ENCODE measurements around the gene CLHC1. TPM values are rescaled to one million over a fixed set of nuclear protein-coding genes. Genes with fewer than 3 reads are reported as not detected.
"Not testable (repeated sequence)": the region's sequence is repeated elsewhere in the genome, so short reads cannot be mapped to it uniquely, and the experiment has no call there.

The CLHC1 gene
- total RNA-seq, 1 donor from 2014 or later, result 18.5 TPM

DNA sequence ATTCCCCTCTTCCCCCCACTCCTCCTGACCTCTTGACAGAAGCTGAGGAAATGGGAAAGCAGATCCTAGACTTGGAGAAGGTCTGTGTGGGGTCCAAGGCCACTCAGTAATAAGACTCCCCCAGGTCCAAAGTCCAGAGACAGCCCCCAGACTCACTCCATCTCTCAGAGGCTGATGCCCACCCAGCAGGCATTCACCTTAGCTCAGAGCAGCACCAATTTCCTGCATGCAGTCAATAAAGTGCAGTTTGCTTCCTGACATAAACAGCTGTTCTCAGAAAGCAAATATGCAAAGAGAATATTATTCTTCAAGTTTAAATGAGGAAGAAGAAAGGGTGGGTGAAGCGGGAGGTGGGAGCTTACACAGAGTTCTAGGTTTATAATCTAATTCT, 97.8 kb downstream of the CLHC1 start:
- no peak for DNase-seq

DNA sequence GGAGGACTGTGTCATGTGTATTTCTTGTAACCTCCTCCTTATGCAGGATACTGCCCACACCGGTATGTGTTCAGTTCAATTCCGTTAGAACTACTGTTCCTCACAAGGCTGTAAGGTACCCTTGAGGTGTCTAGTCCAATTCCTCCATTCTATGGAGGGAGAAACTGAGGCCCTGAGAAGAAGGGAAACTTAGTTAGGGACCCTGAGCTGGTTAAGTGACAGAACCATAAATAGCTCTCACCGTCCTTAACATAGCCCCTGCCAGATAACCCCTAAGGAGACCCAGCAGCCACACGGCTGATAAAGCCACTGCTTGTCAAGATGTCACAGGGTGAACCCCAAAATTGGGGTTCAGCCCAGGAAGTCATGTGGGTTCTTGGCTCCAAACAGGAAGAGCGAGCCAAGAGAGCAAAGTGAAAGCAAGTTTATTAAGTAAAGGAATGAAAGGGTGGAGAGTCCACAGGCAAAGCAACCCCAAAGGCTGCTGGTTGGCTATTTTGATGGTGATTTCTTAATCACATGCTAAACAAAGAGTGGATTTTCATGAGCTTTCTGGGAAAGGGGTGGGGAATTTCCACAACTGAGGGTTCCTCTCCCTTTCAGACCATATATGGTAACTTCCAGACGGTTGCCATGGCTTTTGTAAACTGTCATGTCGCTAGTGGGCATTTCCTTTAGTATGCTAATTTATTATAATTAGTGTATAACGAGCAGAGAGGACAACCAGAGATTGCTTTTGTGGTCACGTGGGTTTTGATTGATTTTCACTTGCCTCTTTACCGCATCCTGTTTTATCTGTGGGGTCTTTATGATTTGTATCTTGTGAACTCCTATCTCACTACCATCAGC, 98.4 kb downstream of the CLHC1 start:
- no peak for DNase-seq

DNA sequence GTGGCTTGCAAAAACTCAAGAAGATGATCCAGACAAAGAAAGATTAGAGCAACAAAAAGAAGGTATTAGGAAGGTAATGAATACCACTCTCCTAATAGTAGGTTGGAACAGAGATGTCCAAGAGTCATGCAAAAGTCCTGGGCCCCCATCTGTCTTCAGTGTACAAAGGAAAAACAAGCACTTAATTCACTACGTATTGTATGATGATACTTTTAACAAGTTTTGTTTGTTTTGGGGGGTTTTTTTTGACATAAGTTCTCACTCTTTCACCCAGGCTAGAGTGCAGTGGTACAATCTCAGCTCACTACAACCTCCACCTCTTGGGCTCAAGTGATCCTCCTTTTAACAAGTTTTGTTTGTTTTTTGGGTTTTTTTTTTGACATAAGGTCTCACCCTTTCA, 101.2 kb downstream of the CLHC1 start:
- DNase-seq, result no peak

DNA sequence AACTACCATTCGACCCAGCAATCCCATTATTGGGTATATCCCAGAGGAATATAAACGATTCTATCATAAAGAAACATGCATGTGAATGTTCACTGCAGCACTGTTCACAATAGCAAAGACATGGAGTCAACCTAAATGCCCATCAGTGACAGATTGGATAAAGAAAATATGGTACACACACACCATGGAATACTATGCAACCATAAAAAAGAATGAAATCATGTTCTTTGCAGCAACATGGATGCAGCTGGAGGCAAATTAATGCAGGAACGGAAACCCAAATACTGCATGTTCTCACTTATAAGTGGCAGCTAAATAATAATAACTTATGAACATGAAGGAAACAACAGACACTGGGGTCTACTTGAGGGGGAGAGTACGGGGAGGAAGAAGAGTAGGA, 105.5 kb downstream of the CLHC1 start:
- DNase-seq, result not testable (repeated sequence)

Other genes starting within 250 kb of the CLHC1 start
- 539 TPM for gene RTN4, start 181.8 kb downstream of the CLHC1 start, total RNA-seq
- 1,190 TPM for gene RPS27A, start 395 bp upstream of the CLHC1 start, total RNA-seq
- gene MTIF2, start 36.9 kb upstream of the CLHC1 start, total RNA-seq, result 33.6 TPM
- 100 TPM for gene CCDC88A, start 187.6 kb upstream of the CLHC1 start, total RNA-seq

All from tongue (tissue), 2 donors.